ENCODE measurements around the gene UPK3BL2.
"Not testable (repeated sequence)": the region's sequence is repeated elsewhere in the genome, so short reads cannot be mapped to it uniquely, and the experiment has no call there.

The UPK3BL2 gene

GRCh38 chr7:102543596-102543995, at the start of gene UPK3BL2:
Gene UPK3BL2, minus strand, starts transcription at chr7:102543696. Its CDS starts 60 bp downstream, at chr7:102543636.
- DNase-seq: not testable (repeated sequence)

GRCh38 chr7:102592477-102593019, 49.1 kb upstream of the UPK3BL2 start:
- not testable (repeated sequence) for DNase-seq

GRCh38 chr7:102589857-102590256, 46.4 kb upstream of the UPK3BL2 start:
- not testable (repeated sequence) for DNase-seq

- DNase-seq: not testable (repeated sequence)
These were observed 40.0 kb upstream of the UPK3BL2 start for GRCh38 chr7:102583495-102583894.

- DNase-seq: not testable (repeated sequence)
These were observed 38.2 kb upstream of the UPK3BL2 start for GRCh38 chr7:102581722-102582121.

GRCh38 chr7:102578486-102578885, 35.0 kb upstream of the UPK3BL2 start:
- not testable (repeated sequence) for DNase-seq

- DNase-seq: not testable (repeated sequence)
These were observed 34.1 kb upstream of the UPK3BL2 start for GRCh38 chr7:102577315-102578240.

GRCh38 chr7:102576363-102576762, 32.9 kb upstream of the UPK3BL2 start:
- DNase-seq: not testable (repeated sequence)

- not testable (repeated sequence) for DNase-seq
These were observed 31.1 kb upstream of the UPK3BL2 start for GRCh38 chr7:102574607-102575006.

GRCh38 chr7:102572261-102573239, 29.1 kb upstream of the UPK3BL2 start, which contains the start of gene POLR2J3:
Gene POLR2J3, minus strand, starts transcription at chr7:102572583. Its CDS starts 62 bp downstream, at chr7:102572521.
- not testable (repeated sequence) for DNase-seq

- not testable (repeated sequence) for DNase-seq
These were observed 25.1 kb upstream of the UPK3BL2 start for GRCh38 chr7:102568620-102569019.

- DNase-seq: not testable (repeated sequence)
These were observed 7.4 kb upstream of the UPK3BL2 start, which contains the start of gene SPDYE2 for GRCh38 chr7:102550808-102551422. Gene SPDYE2, plus strand, starts transcription at chr7:102551226. Its CDS starts 2,030 bp downstream, at chr7:102553256.

- DNase-seq: not testable (repeated sequence)
These were observed 2.9 kb upstream of the UPK3BL2 start for GRCh38 chr7:102546353-102546752.

- DNase-seq: not testable (repeated sequence)
These were observed 1.8 kb upstream of the UPK3BL2 start for GRCh38 chr7:102545288-102545687.

- DNase-seq: not testable (repeated sequence)
These were observed 876 bp upstream of the UPK3BL2 start for GRCh38 chr7:102544372-102544771.

GRCh38 chr7:102542771-102543170, 725 bp downstream of the UPK3BL2 start:
- DNase-seq: not testable (repeated sequence)

GRCh38 chr7:102542083-102542482, 1.4 kb downstream of the UPK3BL2 start:
- not testable (repeated sequence) for DNase-seq

GRCh38 chr7:102540604-102541003, 2.9 kb downstream of the UPK3BL2 start:
- not testable (repeated sequence) for DNase-seq

- DNase-seq: not testable (repeated sequence)
These were observed 8.4 kb downstream of the UPK3BL2 start for GRCh38 chr7:102535062-102535615.

- not testable (repeated sequence) for DNase-seq
These were observed 11.4 kb downstream of the UPK3BL2 start for GRCh38 chr7:102532127-102532526.

GRCh38 chr7:102531583-102531982, 11.9 kb downstream of the UPK3BL2 start:
- DNase-seq: not testable (repeated sequence)
